Esophagus muscularis mucosa (tissue), 4 donors: ENCODE data around the gene RAB25. TPM values are rescaled to one million over a fixed set of nuclear protein-coding genes. Genes with fewer than 3 reads are reported as not detected.

Source experiments
- DNase-seq: peaks from one replicate; pipeline ENCODE4 v3.0.0-alpha.2; 2017; ENCODE audit errors: extremely low spot score
- H3K27ac ChIP-seq, 4 donors: fragments of 200-600 bp; sonication (generic); replicated peaks in 1 of 4; 1 replicate in 3 of 4; 2 replicates in 1 of 4; pipeline ENCODE4 v1.5.1; 2016 to 2019; ENCODE audit warnings: mild to moderate bottlenecking in 1 of 4
- H3K27me3 ChIP-seq, 4 donors: fragments of 200-600 bp; sonication (generic); one replicate each; pipeline versions ENCODE4 v1.5.1 to v1.6.0; 2016 to 2019
- H3K36me3 ChIP-seq, 4 donors: fragments of 200-600 bp; sonication (generic); one replicate each; pipeline ENCODE4 v1.5.1; 2016 to 2019
- H3K4me1 ChIP-seq, 4 donors: fragments of 200-600 bp; sonication (generic); one replicate each; pipeline ENCODE4 v1.5.1; 2016 to 2019
- H3K4me3 ChIP-seq, 4 donors: fragments of 200-600 bp; sonication (generic); 1 replicate in 2 of 4; 2 replicates in 2 of 4; pipeline ENCODE4 v1.5.1; 2016 to 2019; ENCODE audit warnings: mild to moderate bottlenecking in 4 of 4, moderate library complexity in 1 of 4
- H3K9me3 ChIP-seq, 4 donors: fragments of 200-600 bp; sonication (generic); 1 replicate in 3 of 4; 2 replicates in 1 of 4; pipeline ENCODE4 v1.5.1; 2016 to 2019
- CTCF ChIP-seq, 3 experiments: fragments of 200-600 bp in 2 of 3; fragments of 450-650 bp in 1 of 3; sonication (generic) in 2 of 3; IDR thresholded peaks; one replicate each; pipeline ENCODE4 v1.5.1; 2017 to 2019; ENCODE audit warnings: antibody characterized with exemption in 3 of 3, mild to moderate bottlenecking in 2 of 3, moderate library complexity in 1 of 3
- EP300 ChIP-seq: sonication (generic); formaldehyde crosslinking; IDR thresholded peaks from one replicate; pipeline ENCODE4 v1.6.1; 2017; ENCODE audit warnings: antibody characterized with exemption
- POLR2A ChIP-seq: fragments of 450-650 bp; IDR thresholded peaks from one replicate; pipeline ENCODE4 v1.6.1; 2017; ENCODE audit warnings: antibody characterized with exemption, moderate library complexity, mild to moderate bottlenecking, low read depth
- POLR2AphosphoS5 ChIP-seq, 2 donors: sonication (generic); formaldehyde crosslinking; IDR thresholded peaks; one replicate each; pipeline ENCODE4 v1.6.1; 2017; ENCODE audit warnings: antibody characterized with exemption in 2 of 2
- WGBS: methylation state at CpG from one replicate; pipeline ENCODE4 v1.1.5; 2018; 5-methylcytosine and 5-hydroxymethylcytosine counted together
- intact Hi-C: fragments of 100-400 bp; cut with DNase I; formaldehyde crosslinking; loops from one replicate; pipeline ENCODE4 v1.15.1; 2023
- total RNA-seq, 4 donors: library from RNA; depleted of rRNA; stranded (reverse); fragments of >200 nt; gene quantifications; one replicate each; pipeline versions ENCODE4 v1.1.0 to v1.2.1, GENCODE V29; 2016

The RAB25 gene
- total RNA-seq, 4 donors from 2014 or later = not detected

GRCh38 chr1:156117414-156118176 is 56.6 kb downstream of the RAB25 start:
- Histone ChIP-seq H3K4me1 (peaks cover 66 to 82% (median 82%) of the 10 kb centered on the region in 4 donors), H3K27ac (peak overlapping the region; percentile 92 to 100 (median 96)), H3K4me3 (peak overlapping the region; percentile 69 to 97 (median 93)), H3K9me3 (no peaks in the 10 kb centered on the region), H3K36me3 (peaks cover 0 to 25% (median 0%) of the 10 kb centered on the region in 4 donors), H3K27me3 (no peaks in the 10 kb centered on the region)
- 35% methylated on average over 13 of the region's 13 CpGs for WGBS
- intact Hi-C loops = no loop called here
- TF ChIP-seq POLR2AphosphoS5 (IDR thresholded peaks at IDR 0.05) = no peak
- TF ChIP-seq POLR2A = no peak
- no peak for DNase-seq

GRCh38 chr1:156118177-156118868 is 57.4 kb downstream of the RAB25 start:
- no peaks in the 10 kb centered on the region for H3K27me3 ChIP-seq
- DNase-seq = no peak
- peaks cover 0 to 25% (median 0%) of the 10 kb centered on the region in 4 donors for H3K36me3 ChIP-seq
- H3K27ac ChIP-seq = peak overlapping the region; percentile 92 to 100 (median 96)
- intact Hi-C loops = no loop called here
- no peak for TF ChIP-seq EP300
- TF ChIP-seq CTCF (IDR thresholded peaks at IDR 0.05) = no peak
- TF ChIP-seq POLR2AphosphoS5 (IDR thresholded peaks at IDR 0.05) = peak in 1 of 2 donors; percentile 83
- TF ChIP-seq POLR2A = peak; percentile 40
- H3K4me1 ChIP-seq = peaks cover 68 to 83% (median 82%) of the 10 kb centered on the region in 4 donors
- H3K4me3 ChIP-seq = peak overlapping the region; percentile 69 to 97 (median 93)
- H3K9me3 ChIP-seq = no peaks in the 10 kb centered on the region
- 20% methylated on average over 8 of the region's 8 CpGs for WGBS

GRCh38 chr1:156119503-156120209 is 58.7 kb downstream of the RAB25 start:
- no peak for TF ChIP-seq CTCF (IDR thresholded peaks at IDR 0.05)
- no peak for TF ChIP-seq POLR2A
- TF ChIP-seq POLR2AphosphoS5 (IDR thresholded peaks at IDR 0.05) = peak in 1 of 2 donors; percentile 35
- peaks cover 0 to 25% (median 0%) of the 10 kb centered on the region in 4 donors for H3K36me3 ChIP-seq
- peaks cover 68 to 85% (median 83%) of the 10 kb centered on the region in 4 donors for H3K4me1 ChIP-seq
- H3K27ac ChIP-seq = peak overlapping the region; percentile 92 to 100 (median 96)
- 12% methylated on average over 3 of the region's 3 CpGs for WGBS
- no peak for DNase-seq
- H3K9me3 ChIP-seq = no peaks in the 10 kb centered on the region
- H3K4me3 ChIP-seq = peak overlapping the region; percentile 69 to 97 (median 93)
- no peaks in the 10 kb centered on the region for H3K27me3 ChIP-seq
- intact Hi-C loops = no loop called here

Other genes starting within 250 kb of the RAB25 start
- gene GON4L, start 203.9 kb upstream of the RAB25 start, total RNA-seq = 10 to 100 TPM; 26.5 to 49.8 (median 28.3) TPM
- gene SYT11, start 201.6 kb upstream of the RAB25 start, total RNA-seq = 10 to 100 TPM in 3 of 4 donors, 1 to 10 TPM in 1; 8.3 to 25.2 (median 20.3) TPM
- gene RIT1, start 149.8 kb upstream of the RAB25 start, total RNA-seq = 10 to 100 TPM; 23.0 to 36.8 (median 32.3) TPM
- 10 to 100 TPM; 25.8 to 41.5 (median 29.2) TPM for gene KHDC4, start 126.7 kb upstream of the RAB25 start, total RNA-seq
- not detected for gene RXFP4, start 119.5 kb upstream of the RAB25 start, total RNA-seq
- 100 to 1,000 TPM in 2 of 4 donors, 10 to 100 TPM in 2; 54.0 to 130 (median 91.8) TPM for gene ARHGEF2, start 82.6 kb upstream of the RAB25 start, total RNA-seq
- 100 to 1,000 TPM; 118 to 229 (median 137) TPM for gene SSR2, start 40.2 kb upstream of the RAB25 start, total RNA-seq
- 10 to 100 TPM; 17.4 to 33.3 (median 26.0) TPM for gene UBQLN4, start 7.4 kb upstream of the RAB25 start, total RNA-seq
- 100 to 1,000 TPM in 1 of 4 donors, 10 to 100 TPM in 3; 59.3 to 106 (median 75.5) TPM for gene LAMTOR2, start 6.4 kb upstream of the RAB25 start, total RNA-seq
- 1 to 10 TPM in 1 of 4 donors, under 1 TPM in 3; under 0.01 to 1.6 (median 0.66) TPM for gene MEX3A, start 21.3 kb downstream of the RAB25 start, total RNA-seq
- 100 to 1,000 TPM; 311 to 589 (median 380) TPM for gene LMNA, start 53.6 kb downstream of the RAB25 start, total RNA-seq
- 1 to 10 TPM; 1.7 to 4.1 (median 2.6) TPM for gene SEMA4A, start 92.4 kb downstream of the RAB25 start, total RNA-seq
- gene SLC25A44, start 132.9 kb downstream of the RAB25 start, total RNA-seq = 10 to 100 TPM in 3 of 4 donors, 1 to 10 TPM in 1; 8.3 to 18.2 (median 15.0) TPM
- gene PMF1, start 151.8 kb downstream of the RAB25 start, total RNA-seq = 10 to 100 TPM; 45.0 to 60.4 (median 50.2) TPM
- 1 to 10 TPM in 1 of 4 donors, not detected in 3; 2.4 TPM for gene BGLAP, start 181.0 kb downstream of the RAB25 start, total RNA-seq
- gene PAQR6, start 186.9 kb downstream of the RAB25 start, total RNA-seq = 1 to 10 TPM; 2.2 to 2.9 (median 2.7) TPM
- gene SMG5, start 221.7 kb downstream of the RAB25 start, total RNA-seq = 10 to 100 TPM; 52.3 to 96.1 (median 69.4) TPM
- gene TMEM79, start 223.2 kb downstream of the RAB25 start, total RNA-seq = 1 to 10 TPM in 3 of 4 donors, under 1 TPM in 1; 0.99 to 3.2 (median 1.9) TPM
- 10 to 100 TPM; 27.0 to 47.8 (median 37.5) TPM for gene GLMP, start 234.5 kb downstream of the RAB25 start, total RNA-seq
- gene VHLL, start 238.1 kb downstream of the RAB25 start, total RNA-seq = not detected